ENCODE results near the gene CTNNA2. TPM values are rescaled to one million over a fixed set of nuclear protein-coding genes. Genes with fewer than 3 reads are reported as not detected.

CTNNA2 gene
- total RNA-seq, 4 donors from 2014 or later: not detected

DNA sequence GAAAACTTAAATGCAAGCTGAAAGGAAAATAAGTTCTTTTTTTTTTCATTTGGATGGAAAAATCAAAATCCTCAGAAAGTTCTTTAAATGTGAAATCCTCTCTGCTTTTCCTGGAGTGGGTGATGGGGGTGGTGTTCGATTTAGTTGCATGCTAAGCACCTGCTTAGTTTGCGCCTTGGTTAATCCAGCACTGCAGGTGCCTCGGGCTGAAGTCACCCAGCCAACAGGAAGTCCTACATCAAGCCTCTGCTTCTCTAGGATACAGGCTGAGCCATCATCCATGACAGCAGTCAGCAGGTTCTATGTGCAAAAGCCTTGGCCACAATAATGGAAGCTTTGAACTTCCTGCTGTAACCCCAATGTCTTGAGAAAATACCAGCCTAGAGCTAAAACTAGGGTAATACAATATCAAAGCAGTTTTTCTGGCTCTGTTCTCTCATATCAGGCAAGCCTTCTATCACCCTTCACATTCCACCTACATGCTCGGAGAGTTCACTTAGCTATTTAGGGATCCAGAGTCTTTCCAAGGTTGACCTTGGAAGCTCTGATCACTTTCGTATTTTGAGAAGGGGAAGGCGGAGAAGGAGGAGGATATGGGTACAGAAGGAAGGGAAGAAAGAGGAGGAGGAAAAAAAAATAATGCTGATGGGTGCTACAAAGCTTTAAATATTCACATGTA lies 907.8 kb downstream of the CTNNA2 start:
- TF ChIP-seq, protein P1, sequence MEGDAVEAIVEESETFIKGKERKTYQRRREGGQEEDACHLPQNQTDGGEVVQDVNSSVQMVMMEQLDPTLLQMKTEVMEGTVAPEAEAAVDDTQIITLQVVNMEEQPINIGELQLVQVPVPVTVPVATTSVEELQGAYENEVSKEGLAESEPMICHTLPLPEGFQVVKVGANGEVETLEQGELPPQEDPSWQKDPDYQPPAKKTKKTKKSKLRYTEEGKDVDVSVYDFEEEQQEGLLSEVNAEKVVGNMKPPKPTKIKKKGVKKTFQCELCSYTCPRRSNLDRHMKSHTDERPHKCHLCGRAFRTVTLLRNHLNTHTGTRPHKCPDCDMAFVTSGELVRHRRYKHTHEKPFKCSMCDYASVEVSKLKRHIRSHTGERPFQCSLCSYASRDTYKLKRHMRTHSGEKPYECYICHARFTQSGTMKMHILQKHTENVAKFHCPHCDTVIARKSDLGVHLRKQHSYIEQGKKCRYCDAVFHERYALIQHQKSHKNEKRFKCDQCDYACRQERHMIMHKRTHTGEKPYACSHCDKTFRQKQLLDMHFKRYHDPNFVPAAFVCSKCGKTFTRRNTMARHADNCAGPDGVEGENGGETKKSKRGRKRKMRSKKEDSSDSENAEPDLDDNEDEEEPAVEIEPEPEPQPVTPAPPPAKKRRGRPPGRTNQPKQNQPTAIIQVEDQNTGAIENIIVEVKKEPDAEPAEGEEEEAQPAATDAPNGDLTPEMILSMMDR (IDR thresholded peaks at IDR 0.05; ENCODE audit: low read depth): no peak

GRCh38 chr2:80429251-80429650 lies 916.4 kb downstream of the CTNNA2 start:
- TF ChIP-seq, protein P1 (IDR thresholded peaks at IDR 0.05; ENCODE audit: low read depth): no peak

DNA sequence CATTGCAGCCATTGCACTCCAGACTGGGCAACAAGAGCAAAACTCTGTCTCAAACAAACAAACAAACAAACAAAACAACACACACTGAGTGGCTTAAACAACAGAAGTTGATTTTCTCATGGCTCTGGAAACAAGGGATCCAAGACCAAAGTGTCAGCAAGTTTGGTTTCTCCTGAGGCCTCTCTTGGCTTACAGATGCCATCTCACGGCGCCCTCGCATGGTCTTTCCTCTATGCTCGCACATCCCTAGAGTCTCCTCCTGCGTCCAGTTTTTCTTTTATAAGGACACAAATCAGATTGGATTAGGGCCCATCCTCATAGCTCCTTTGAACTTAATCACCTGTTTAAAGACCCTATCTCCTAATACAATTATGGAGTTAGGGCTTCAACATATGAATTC lies 925.1 kb downstream of the CTNNA2 start:
- TF ChIP-seq, protein P1 (IDR thresholded peaks at IDR 0.05; ENCODE audit: low read depth): no peak

GRCh38 chr2:80438686-80439085 lies 925.8 kb downstream of the CTNNA2 start:
- TF ChIP-seq, protein P1 (IDR thresholded peaks at IDR 0.05; ENCODE audit: low read depth): no peak

- TF ChIP-seq, protein P1 (IDR thresholded peaks at IDR 0.05; ENCODE audit: low read depth): no peak
Measured at GRCh38 chr2:80454628-80455027, 941.8 kb downstream of the CTNNA2 start.

DNA sequence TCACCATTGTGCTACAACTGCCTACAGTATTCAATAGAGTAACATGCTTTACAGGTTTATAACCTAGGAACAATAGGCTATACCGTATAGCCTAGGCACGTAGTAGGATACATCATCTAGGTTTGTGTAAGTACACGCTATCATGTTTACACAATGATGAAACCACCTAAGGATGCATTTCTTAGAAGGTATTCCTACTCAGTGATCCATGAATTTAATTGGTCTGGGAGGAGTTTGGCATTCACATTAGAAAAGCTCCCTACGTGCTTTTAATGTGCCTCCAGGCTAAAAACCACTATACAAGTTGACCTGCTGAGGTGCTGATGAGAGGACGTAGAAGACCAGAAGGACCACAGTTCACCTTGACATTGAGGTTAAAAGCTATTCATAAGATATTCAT lies 946.2 kb downstream of the CTNNA2 start:
- TF ChIP-seq, protein P1 (IDR thresholded peaks at IDR 0.05; ENCODE audit: low read depth): no peak

DNA sequence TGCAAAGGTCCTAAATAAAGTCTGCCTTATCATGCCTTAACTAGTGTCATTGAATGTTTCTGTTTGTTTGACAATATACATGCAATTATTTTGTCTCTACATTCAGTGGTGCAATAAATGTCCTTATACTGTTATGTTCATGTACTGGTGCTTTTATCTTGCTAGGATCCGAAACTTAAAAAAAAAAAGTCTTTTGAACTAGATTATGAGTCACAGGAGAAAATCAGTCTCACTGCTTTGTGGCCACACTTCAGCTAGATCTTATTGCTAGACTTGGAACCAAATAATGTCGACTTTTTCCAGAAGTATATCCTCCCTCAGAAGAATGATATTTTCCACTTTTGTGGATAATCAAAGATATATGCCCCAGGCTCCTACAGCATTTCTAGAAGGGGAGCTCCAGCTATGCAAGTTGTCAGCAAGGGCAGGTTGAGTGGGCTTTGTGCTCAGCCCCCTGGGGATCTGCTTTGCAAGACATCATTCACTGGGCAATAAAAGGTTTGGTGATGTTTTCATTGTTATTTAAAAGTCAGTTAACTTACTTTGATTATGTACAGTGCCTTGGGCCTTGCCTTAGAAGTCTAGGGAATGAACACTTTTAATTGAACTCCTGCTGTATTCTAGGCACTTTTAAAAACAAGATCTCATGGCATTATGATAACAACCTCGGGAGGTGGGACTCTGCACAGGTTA lies 948.8 kb downstream of the CTNNA2 start:
- TF ChIP-seq, protein P1 (IDR thresholded peaks at IDR 0.05; ENCODE audit: low read depth): no peak

Measured in subcutaneous adipose tissue (tissue), 4 donors.